Stimulated activated CD8-positive, alpha-beta memory T cell treated with anti-CD3 and anti-CD28 coated beads, Interleukin-12 subunit alpha, Interleukin-12 subunit beta, amount 100 ng/mL, for 4 hours (primary cell): ENCODE results near the gene UMODL1.

Experiments
- DNase-seq: peaks from one replicate; pipeline ENCODE4 v3.0.0-alpha.2; 2020; ENCODE audit warnings: low read depth

UMODL1 gene

DNA sequence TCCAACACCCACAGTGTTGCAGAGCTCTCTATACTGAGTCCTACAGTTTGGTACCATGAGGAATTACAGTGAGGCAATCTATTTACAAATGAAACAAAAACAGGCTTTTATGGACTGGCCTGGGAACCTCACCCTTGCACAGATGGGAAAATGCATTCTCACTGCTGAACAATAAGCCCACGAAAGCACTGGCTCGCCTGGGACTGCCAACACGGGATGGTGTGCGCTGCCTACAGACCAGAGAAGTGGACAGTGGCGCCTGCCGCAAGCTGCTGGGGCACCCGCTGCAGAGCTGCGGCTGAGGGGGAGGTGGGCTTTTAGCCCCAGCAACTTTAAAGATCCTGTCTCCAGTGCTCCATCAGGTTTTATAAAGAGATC, 119.4 kb downstream of the UMODL1 start:
- DNase-seq: no peak

DNA sequence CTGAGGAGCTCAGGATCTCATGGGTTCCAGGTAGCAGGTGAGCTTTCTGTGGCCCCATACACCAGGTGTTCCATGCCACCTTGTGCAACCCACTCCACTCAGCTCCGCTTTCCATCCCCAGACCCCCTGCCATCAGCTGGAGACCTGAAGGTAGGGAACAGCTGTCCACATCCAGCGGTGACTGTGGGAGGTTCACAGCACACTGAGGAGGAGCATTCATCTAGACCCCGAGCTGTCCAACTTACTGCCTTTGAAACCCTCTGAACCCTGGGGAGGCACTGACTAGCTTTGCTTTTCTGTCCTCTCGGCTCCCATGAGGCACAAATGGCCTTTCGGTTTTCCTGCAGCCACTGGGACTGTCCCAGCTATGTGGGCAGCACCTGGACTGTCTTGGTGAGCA, 119.9 kb downstream of the UMODL1 start:
- DNase-seq: no peak

DNA sequence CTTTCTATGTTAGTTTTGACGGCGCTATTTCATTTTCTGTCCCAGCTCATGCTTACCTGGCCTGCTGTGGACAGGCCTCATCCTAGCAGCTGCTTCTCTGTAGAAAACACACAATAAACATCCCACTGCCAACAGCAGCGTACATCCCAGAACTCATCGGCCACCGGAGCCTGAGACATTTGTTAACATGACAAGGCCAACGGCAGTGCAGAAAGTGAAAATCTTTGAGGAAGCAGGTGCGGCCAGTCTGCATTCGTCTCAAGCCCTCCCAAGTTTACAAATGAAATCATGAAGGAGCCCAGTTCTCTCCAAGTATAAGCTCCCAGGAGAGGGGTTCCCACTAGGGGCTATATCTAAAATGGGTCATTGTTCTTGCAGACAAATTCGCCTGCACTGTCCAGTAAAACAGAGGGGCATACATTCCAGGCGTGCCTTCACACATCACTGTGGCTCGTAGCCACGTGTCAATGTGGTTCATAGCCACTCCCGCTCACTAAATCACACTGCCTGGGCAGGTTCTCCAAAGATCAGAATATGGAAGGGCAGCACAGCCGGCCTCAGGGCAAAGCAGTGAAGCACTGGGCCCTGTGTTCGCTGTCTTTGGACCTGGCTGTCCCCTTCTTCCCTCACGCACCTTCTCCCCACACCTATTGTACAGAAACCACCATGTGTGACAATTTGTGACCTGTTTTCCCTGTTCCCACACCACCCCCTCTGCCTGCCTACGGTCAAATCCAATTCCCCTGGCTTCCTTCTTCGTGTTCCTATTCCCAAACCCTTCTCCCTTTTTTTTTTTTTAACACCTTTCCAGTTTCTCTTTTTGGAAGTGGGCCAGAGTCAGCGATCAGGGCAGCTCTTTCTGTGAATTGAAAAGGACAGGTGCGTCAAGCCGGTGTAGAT, 120.8 kb downstream of the UMODL1 start:
- no peak for DNase-seq
